GM10266 (cell line): ENCODE results near the gene PLCL1.

Source experiments
- DNase-seq: peaks from one replicate; pipeline ENCODE4 v3.0.0; 2012; ENCODE audit errors: extremely low spot score
- TF ChIP-seq, protein P1 (sequence below): IDR thresholded peaks from 2 replicates; pipeline ENCODE4 v1.5.1; 2012; ENCODE audit warnings: mild to moderate bottlenecking, low read depth; ENCODE audit not compliant: control insufficient read depth, insufficient read depth; ENCODE audit errors: missing control alignments

The PLCL1 gene

GRCh38 chr2:197784956-197785941 lies 19.1 kb upstream of the PLCL1 start, which contains the start of gene BOLL:
Gene BOLL (minus strand): TSS chr2:197785319. CDS start chr2:197781850, 3,469 bp downstream.
- DNase-seq, result no peak
- TF ChIP-seq, protein P1, sequence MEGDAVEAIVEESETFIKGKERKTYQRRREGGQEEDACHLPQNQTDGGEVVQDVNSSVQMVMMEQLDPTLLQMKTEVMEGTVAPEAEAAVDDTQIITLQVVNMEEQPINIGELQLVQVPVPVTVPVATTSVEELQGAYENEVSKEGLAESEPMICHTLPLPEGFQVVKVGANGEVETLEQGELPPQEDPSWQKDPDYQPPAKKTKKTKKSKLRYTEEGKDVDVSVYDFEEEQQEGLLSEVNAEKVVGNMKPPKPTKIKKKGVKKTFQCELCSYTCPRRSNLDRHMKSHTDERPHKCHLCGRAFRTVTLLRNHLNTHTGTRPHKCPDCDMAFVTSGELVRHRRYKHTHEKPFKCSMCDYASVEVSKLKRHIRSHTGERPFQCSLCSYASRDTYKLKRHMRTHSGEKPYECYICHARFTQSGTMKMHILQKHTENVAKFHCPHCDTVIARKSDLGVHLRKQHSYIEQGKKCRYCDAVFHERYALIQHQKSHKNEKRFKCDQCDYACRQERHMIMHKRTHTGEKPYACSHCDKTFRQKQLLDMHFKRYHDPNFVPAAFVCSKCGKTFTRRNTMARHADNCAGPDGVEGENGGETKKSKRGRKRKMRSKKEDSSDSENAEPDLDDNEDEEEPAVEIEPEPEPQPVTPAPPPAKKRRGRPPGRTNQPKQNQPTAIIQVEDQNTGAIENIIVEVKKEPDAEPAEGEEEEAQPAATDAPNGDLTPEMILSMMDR, result no peak

- TF ChIP-seq, protein P1, result peak; percentile 77
- DNase-seq, result peak; percentile 74
These were observed 18.1 kb upstream of the PLCL1 start for GRCh38 chr2:197786010-197786877.

GRCh38 chr2:197793456-197793855 lies 10.9 kb upstream of the PLCL1 start:
- no peak for DNase-seq

GRCh38 chr2:197795277-197795676 lies 9.1 kb upstream of the PLCL1 start:
- TF ChIP-seq, protein P1, result no peak
- no peak for DNase-seq

More at GRCh38 chr2:197793456-197793855, 10.9 kb upstream of the PLCL1 start:
- TF ChIP-seq, protein P1, result no peak

DNA sequence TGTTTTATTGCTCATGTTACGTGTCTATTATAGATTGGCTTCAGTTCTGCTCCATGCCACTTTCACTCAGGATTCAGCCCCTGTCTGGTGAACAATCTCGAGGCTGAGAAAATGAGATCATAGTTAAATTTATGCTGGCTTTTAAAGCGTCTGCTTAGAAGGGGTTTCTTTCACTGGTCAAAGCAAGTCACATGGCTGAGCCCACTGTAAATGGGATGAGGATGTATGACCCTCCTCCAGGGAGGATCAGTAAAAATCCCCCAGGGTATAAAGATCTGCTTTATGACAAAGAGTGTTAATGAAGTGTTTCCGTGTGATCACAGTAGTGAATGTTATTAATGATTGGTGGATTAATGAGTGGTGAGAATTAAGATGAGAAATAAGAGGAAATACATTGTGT lies 6.2 kb upstream of the PLCL1 start:
- DNase-seq, result no peak
- TF ChIP-seq, protein P1, result no peak

- TF ChIP-seq, protein P1, result no peak
- no peak for DNase-seq
These were observed 5.3 kb upstream of the PLCL1 start for GRCh38 chr2:197799068-197799467.

DNA sequence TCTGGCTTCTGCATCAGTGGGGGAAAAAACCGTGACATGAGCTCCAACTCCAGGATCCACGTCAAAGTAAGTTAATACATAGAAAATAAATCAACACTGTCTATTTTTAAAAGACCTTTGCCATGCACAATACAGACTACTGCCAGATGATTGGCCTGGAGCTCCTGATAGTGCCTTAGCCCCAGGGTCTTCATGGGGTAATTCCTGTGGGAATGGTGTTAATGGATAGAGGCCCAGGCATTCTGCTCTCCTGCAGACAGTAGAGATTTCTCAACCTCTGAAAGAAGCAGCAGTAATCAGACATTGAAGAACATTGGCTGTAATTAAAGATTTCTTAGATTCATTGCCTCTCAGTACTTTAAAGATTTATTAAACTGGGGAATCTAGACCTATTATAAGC lies 4.3 kb upstream of the PLCL1 start:
- TF ChIP-seq, protein P1, result no peak
- no peak for DNase-seq
